ENCODE data around the gene IMMP2L.

DNA sequence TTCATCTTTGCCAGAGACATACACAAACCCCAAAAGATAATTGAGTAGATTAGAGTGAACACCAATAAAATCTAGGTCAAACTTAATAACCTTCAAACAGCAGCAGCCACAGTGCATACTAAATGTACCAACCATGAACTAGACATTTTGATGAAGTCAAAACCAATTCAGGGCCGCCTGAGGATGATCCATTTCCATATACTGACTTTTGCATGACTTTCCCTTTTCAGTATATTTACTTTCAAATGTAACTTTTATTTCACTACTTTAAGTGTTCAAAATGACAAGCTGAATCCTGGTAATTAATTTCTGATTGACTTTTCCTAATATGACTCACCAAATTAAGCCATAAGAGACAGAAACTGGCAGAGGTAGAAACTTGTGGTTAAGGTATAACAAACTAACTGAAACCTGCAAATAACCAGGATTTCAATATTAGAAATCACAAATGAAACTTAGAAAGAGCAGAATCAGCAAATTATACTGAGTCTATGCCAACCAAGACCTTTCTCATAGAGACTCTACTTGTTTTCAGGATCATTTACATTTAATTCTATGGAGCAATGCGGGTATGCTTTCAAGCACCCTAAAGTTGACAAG, 643.2 kb downstream of the IMMP2L start:
- TF ChIP-seq TAF1 (IDR thresholded peaks at IDR 0.05; ENCODE audit: borderline replicate concordance, low read depth, low read length) (no peak), FOXM1 (IDR thresholded peaks at IDR 0.05; ENCODE audit: low read depth) (no peak)
- TF ChIP-seq, protein P1, sequence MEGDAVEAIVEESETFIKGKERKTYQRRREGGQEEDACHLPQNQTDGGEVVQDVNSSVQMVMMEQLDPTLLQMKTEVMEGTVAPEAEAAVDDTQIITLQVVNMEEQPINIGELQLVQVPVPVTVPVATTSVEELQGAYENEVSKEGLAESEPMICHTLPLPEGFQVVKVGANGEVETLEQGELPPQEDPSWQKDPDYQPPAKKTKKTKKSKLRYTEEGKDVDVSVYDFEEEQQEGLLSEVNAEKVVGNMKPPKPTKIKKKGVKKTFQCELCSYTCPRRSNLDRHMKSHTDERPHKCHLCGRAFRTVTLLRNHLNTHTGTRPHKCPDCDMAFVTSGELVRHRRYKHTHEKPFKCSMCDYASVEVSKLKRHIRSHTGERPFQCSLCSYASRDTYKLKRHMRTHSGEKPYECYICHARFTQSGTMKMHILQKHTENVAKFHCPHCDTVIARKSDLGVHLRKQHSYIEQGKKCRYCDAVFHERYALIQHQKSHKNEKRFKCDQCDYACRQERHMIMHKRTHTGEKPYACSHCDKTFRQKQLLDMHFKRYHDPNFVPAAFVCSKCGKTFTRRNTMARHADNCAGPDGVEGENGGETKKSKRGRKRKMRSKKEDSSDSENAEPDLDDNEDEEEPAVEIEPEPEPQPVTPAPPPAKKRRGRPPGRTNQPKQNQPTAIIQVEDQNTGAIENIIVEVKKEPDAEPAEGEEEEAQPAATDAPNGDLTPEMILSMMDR (IDR thresholded peaks at IDR 0.05) = no peak

Data from SK-N-SH (cell line).